ENCODE measurements around the gene ITPRIP. TPM values are rescaled to one million over a fixed set of nuclear protein-coding genes. Genes with fewer than 3 reads are reported as not detected.

Gene ITPRIP, protein sequence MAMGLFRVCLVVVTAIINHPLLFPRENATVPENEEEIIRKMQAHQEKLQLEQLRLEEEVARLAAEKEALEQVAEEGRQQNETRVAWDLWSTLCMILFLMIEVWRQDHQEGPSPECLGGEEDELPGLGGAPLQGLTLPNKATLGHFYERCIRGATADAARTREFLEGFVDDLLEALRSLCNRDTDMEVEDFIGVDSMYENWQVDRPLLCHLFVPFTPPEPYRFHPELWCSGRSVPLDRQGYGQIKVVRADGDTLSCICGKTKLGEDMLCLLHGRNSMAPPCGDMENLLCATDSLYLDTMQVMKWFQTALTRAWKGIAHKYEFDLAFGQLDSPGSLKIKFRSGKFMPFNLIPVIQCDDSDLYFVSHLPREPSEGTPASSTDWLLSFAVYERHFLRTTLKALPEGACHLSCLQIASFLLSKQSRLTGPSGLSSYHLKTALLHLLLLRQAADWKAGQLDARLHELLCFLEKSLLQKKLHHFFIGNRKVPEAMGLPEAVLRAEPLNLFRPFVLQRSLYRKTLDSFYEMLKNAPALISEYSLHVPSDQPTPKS
- total RNA-seq (ENCODE audit: unreplicated experiment), result 19.8 TPM
- long read RNA-seq, full-length matches to known transcripts, result 1 of 2 reads
- long read RNA-seq, partial matches to known transcripts, result 0 of 2 reads
- long read RNA-seq, other reads (novel, unspliced or antisense), result 1 of 2 reads

- peak; percentile 78 for DNase-seq
- no peaks in the 10 kb centered on the region for H3K36me3 Mint-ChIP-seq (ENCODE audit: unreplicated experiment)
- H3K4me1 Mint-ChIP-seq (ENCODE audit: low read depth, unreplicated experiment), result peaks cover 32% of the 10 kb centered on the region
- peak within 1 kb of the TSS; percentile 95 for H3K27ac Mint-ChIP-seq (ENCODE audit: unreplicated experiment)
- peak; percentile 38 for TF ChIP-seq CTCF (IDR thresholded peaks at IDR 0.05; ENCODE audit: partially characterized antibody, unreplicated experiment)
- peaks cover 7% of the 10 kb centered on the region for H3K9me3 Mint-ChIP-seq (ENCODE audit: unreplicated experiment)
- peak within 1 kb of the TSS; percentile 98 for H3K4me3 Mint-ChIP-seq (ENCODE audit: unreplicated experiment)
- peaks cover 10% of the 10 kb centered on the region for H3K27me3 Mint-ChIP-seq (ENCODE audit: unreplicated experiment)
Observed at GRCh38 chr10:104337985-104338735, at the start of gene ITPRIP. TSS of gene ITPRIP (minus strand) at chr10:104338465. CDS start at chr10:104316051, 22,414 bp downstream.

DNA sequence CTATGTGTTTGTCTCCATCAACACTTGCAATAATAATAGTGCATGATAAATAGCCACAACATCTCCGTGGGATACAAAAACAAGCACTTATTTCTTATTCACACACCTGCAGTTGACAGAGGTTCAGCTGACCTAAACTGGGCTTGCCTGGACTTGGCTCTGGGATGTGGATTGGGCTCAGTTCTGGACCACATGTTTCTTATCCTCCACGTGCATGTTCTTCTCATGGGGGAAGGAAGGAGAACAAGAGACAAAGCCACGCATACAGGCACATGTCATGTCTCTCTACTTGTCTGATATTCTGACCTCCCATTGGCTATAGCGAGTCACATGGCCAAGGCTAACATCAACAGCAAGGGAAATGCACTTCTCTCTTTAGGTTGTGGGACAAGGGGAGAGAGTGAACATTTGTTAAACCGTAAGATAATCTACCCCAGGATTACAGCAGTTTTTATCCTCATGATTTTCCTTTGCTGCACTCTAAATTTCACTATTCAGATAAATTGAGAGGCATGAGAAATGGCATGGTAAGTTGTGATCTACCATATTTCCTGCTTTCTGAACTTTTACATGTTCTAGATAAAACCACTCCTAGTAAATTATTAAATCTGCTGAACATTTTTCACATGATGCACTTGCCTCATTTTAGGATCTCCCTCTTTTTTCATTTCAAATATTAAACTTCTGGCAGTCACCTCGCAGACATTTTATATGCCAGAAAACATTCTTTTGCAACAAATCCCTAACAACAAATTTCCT is 49.0 kb upstream of the ITPRIP start:
- TF ChIP-seq CTCF (IDR thresholded peaks at IDR 0.05; ENCODE audit: partially characterized antibody, unreplicated experiment), result no peak
- Mint-ChIP-seq H3K9me3 (ENCODE audit: unreplicated experiment) (no peaks in the 10 kb centered on the region), H3K4me1 (ENCODE audit: low read depth, unreplicated experiment) (no peaks in the 10 kb centered on the region), H3K27me3 (ENCODE audit: unreplicated experiment) (peaks cover 2% of the 10 kb centered on the region), H3K27ac (ENCODE audit: unreplicated experiment) (no peak overlapping the region), H3K4me3 (ENCODE audit: unreplicated experiment) (no peak overlapping the region), H3K36me3 (ENCODE audit: unreplicated experiment) (no peaks in the 10 kb centered on the region)
- no peak for DNase-seq

- Mint-ChIP-seq H3K27me3 (ENCODE audit: unreplicated experiment) (peaks cover 2% of the 10 kb centered on the region), H3K36me3 (ENCODE audit: unreplicated experiment) (no peaks in the 10 kb centered on the region), H3K27ac (ENCODE audit: unreplicated experiment) (no peak overlapping the region), H3K4me3 (ENCODE audit: unreplicated experiment) (no peak overlapping the region), H3K9me3 (ENCODE audit: unreplicated experiment) (no peaks in the 10 kb centered on the region), H3K4me1 (ENCODE audit: low read depth, unreplicated experiment) (no peaks in the 10 kb centered on the region)
- no peak for DNase-seq
- TF ChIP-seq CTCF (IDR thresholded peaks at IDR 0.05; ENCODE audit: partially characterized antibody, unreplicated experiment), result no peak
Observed at GRCh38 chr10:104380336-104380735, 42.1 kb upstream of the ITPRIP start.

DNA sequence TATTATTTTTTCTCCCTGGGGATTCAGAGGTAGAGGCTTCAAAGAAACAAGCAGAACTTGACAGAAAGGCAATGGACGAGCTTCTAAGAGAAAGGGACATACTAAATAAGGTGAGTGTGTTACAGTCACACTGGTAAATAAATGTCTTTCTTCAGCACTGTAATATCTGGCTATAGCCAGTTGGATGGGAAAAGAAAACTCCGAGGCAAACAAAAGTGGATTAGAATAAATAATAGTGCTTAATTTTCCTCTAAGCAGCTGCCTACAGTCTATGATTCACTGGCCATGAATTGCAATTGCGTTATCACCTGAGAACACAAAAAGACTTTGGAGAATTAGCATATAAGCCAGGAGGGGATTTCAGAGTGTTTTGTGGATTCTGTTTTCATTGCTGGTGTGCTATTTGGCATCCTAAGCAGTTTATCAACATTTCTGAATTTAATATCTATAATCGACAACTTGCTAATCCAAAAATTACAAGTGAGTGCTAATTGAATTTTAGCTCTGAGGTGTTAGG is 38.6 kb upstream of the ITPRIP start:
- Mint-ChIP-seq H3K27ac (ENCODE audit: unreplicated experiment) (no peak overlapping the region), H3K4me3 (ENCODE audit: unreplicated experiment) (no peak overlapping the region), H3K27me3 (ENCODE audit: unreplicated experiment) (no peaks in the 10 kb centered on the region), H3K4me1 (ENCODE audit: low read depth, unreplicated experiment) (no peaks in the 10 kb centered on the region), H3K36me3 (ENCODE audit: unreplicated experiment) (no peaks in the 10 kb centered on the region), H3K9me3 (ENCODE audit: unreplicated experiment) (no peaks in the 10 kb centered on the region)
- TF ChIP-seq CTCF (IDR thresholded peaks at IDR 0.05; ENCODE audit: partially characterized antibody, unreplicated experiment), result no peak
- no peak for DNase-seq

Data from glutamatergic neuron (in vitro differentiated cells).